SH-SY5Y (cell line): Measurements from ENCODE around the gene SOX6.

Experiments used
- GATA2 ChIP-seq: IDR thresholded peaks from 2 replicates; pipeline ENCODE4 v1.6.1; 2011; ENCODE audit warnings: mild to moderate bottlenecking, low read depth, low read length
- GATA3 ChIP-seq: IDR thresholded peaks from 2 replicates; pipeline ENCODE4 v1.6.1; 2011; ENCODE audit warnings: low read depth, mild to moderate bottlenecking, low read length, moderate library complexity

DNA sequence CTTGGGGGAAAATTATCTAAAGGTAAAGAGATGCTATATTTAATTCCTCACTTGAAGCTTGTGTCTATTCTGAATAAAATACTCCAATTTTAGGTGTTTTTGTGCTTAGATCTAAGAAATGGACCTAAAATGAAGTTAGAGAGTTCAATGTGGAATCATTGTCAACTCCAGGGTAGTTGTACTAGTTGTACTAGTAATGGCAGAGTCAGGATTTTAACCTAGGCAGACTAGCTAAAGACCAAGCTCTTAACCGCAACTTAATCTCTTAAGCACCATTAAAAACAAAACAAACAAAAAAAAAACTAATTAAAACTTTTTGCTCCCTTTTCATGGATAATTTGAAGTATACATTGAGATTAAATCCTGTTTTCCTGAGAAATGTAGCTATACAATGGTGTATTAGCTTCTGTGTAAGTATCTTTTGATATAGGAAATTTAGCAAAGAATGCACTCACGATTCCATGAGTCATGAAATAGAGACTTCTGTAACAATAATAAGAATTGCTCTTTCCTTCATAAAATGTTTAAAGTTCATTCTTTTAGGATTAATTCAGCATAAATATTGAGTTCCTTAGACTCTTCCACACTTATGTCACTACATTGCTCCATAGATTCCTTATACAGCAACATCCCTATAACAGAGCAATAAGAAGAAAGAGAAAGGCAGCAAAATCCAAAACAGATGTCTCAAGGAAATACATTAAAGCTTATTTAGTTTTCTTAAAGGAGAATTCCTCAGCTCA, 26.5 kb upstream of the SOX6 start:
- TF ChIP-seq GATA3: no peak
- no peak for TF ChIP-seq GATA2
